Mucosa of descending colon (tissue), 3 donors: ENCODE results near the gene TFAM. TPM values are rescaled to one million over a fixed set of nuclear protein-coding genes. Genes with fewer than 3 reads are reported as not detected.

Experiments
- ATAC-seq: fragments of 200-7000 bp; cut with Tn5 transposase; one replicate; pipeline ENCODE4 v1.9.1; 2020; ENCODE audit warnings: mild to moderate bottlenecking, moderate library complexity
- DNase-seq, 3 donors: peaks; one replicate each; pipeline ENCODE4 v3.0.0-alpha.2; 2020
- H3K36me3 ChIP-seq: fragments of 200-600 bp; one replicate; pipeline ENCODE4 v1.8.0; 2021; ENCODE audit warnings: low read depth, mild to moderate bottlenecking
- H3K4me1 ChIP-seq: fragments of 200-600 bp; one replicate; pipeline ENCODE4 v1.8.0; 2021; ENCODE audit warnings: low read depth, mild to moderate bottlenecking
- H3K4me3 ChIP-seq: fragments of 200-600 bp; one replicate; pipeline ENCODE4 v1.8.0; 2021; ENCODE audit warnings: mild to moderate bottlenecking
- H3K9me3 ChIP-seq: fragments of 200-600 bp; one replicate; pipeline ENCODE4 v1.8.0; 2021; ENCODE audit warnings: mild to moderate bottlenecking
- CTCF ChIP-seq: fragments of 200-600 bp; IDR thresholded peaks from one replicate; pipeline ENCODE4 v1.8.0; 2022; ENCODE audit warnings: antibody characterized with exemption, mild to moderate bottlenecking
- intact Hi-C, 2 donors: fragments of 100-400 bp; cut with DNase I in 1 of 2; cut with micrococcal nuclease in 1 of 2; formaldehyde crosslinking; loops; one replicate each; pipeline versions ENCODE4 v1.11.0 to v1.11.1; 2022; cut with DNase I, micrococcal nuclease
- long read RNA-seq, 2 donors: library from polyadenylated mRNA; unstranded; transcript quantifications; one replicate each; pipeline ENCODE4 v2.0.0, GENCODE V29; 2019 to 2021
- total RNA-seq, 3 donors: library from RNA; stranded (reverse); fragmentation: NEBNext Ultra II Directional in 2 of 3; extraction: Animal tissue kit (Norgen Biotek cat#: 25700) in 2 of 3; gene quantifications; one replicate each; pipeline versions ENCODE4 v1.2.1 to v1.2.4, GENCODE V29; 2021 to 2023
- donor health status: DM: no; HTN: no; CAD: no; lungs with moderate emphysema.
- donor health status: DM: no; HTN: no; CAD: no.
- donor health status: DM: no; HTN: yes; CAD: no.

Gene TFAM
- 10 to 100 TPM; 26.5 to 36.7 (median 30.8) TPM for total RNA-seq
- long read RNA-seq, donor 1, full-length matches to known transcripts: 6 of 10 reads
- long read RNA-seq, donor 1, partial matches to known transcripts: 4 of 10 reads
- long read RNA-seq, donor 1, other reads (novel, unspliced or antisense): 0 of 10 reads
- long read RNA-seq, donor 2, partial matches to known transcripts: 11 of 12 reads
- long read RNA-seq, donor 2, other reads (novel, unspliced or antisense): 0 of 12 reads

- peak within 1 kb of the TSS; percentile 69 for H3K4me3 ChIP-seq
- no peaks in the 10 kb centered on the region for H3K36me3 ChIP-seq
- intact Hi-C loops: loop anchor here in 1 of 2 donors (10.0 kb wide), 2 partner anchors 50 to 80 kb away; partner anchors contain the start of gene UBE2D1
- peak; percentile 98 for ATAC-seq
- peaks cover 22% of the 10 kb centered on the region for H3K4me1 ChIP-seq
- peak; percentile 97 to 98 (median 98) for DNase-seq
- TF ChIP-seq CTCF: no peak
- no peaks in the 10 kb centered on the region for H3K9me3 ChIP-seq
These were observed at the start of gene TFAM for GRCh38 chr10:58384999-58385783. TSS of gene TFAM (plus strand) at chr10:58385410. CDS start at chr10:58385548, 138 bp downstream.

GRCh38 chr10:58336242-58336641, 49.0 kb upstream of the TFAM start:
- Histone ChIP-seq H3K36me3 (no peaks in the 10 kb centered on the region), H3K4me3 (no peak overlapping the region), H3K9me3 (no peaks in the 10 kb centered on the region), H3K4me1 (peaks cover 21% of the 10 kb centered on the region)
- no peak for DNase-seq
- ATAC-seq: no peak
- no peak for TF ChIP-seq CTCF
- intact Hi-C loops: loop anchor here in 1 of 2 donors (10.0 kb wide), 1 partner anchor 49 kb away; the partner anchor contains the start of gene TFAM

GRCh38 chr10:58341422-58341821, 43.8 kb upstream of the TFAM start:
- no peaks in the 10 kb centered on the region for H3K36me3 ChIP-seq
- intact Hi-C loops: no loop called here
- H3K4me3 ChIP-seq: no peak overlapping the region
- H3K4me1 ChIP-seq: peaks cover 12% of the 10 kb centered on the region
- no peak for DNase-seq
- no peak for TF ChIP-seq CTCF
- no peaks in the 10 kb centered on the region for H3K9me3 ChIP-seq
- ATAC-seq: no peak

- DNase-seq: no peak
- Histone ChIP-seq H3K4me3 (no peak overlapping the region), H3K4me1 (peaks cover 12% of the 10 kb centered on the region), H3K36me3 (no peaks in the 10 kb centered on the region), H3K9me3 (no peaks in the 10 kb centered on the region)
- TF ChIP-seq CTCF: no peak
- ATAC-seq: no peak
- intact Hi-C loops: no loop called here
These were observed 43.3 kb upstream of the TFAM start for GRCh38 chr10:58341947-58342346.

GRCh38 chr10:58347967-58348366, 37.2 kb upstream of the TFAM start:
- no peaks in the 10 kb centered on the region for H3K9me3 ChIP-seq
- TF ChIP-seq CTCF: no peak
- intact Hi-C loops: no loop called here
- DNase-seq (no peak), ATAC-seq (no peak)
- H3K36me3 ChIP-seq: no peaks in the 10 kb centered on the region
- H3K4me3 ChIP-seq: no peak overlapping the region
- no peaks in the 10 kb centered on the region for H3K4me1 ChIP-seq
